CD4-positive, alpha-beta T cell treated with Interleukin-1 beta for 1 hour (primary cell): ENCODE data around the gene ALDH1L2.
"Not testable (repeated sequence)": the region's sequence is repeated elsewhere in the genome, so short reads cannot be mapped to it uniquely, and the experiment has no call there.

Source experiments
- DNase-seq, 2 donors: peaks; one replicate each; pipeline ENCODE4 v3.0.0-alpha.2; 2020 to 2022

Gene ALDH1L2

DNA sequence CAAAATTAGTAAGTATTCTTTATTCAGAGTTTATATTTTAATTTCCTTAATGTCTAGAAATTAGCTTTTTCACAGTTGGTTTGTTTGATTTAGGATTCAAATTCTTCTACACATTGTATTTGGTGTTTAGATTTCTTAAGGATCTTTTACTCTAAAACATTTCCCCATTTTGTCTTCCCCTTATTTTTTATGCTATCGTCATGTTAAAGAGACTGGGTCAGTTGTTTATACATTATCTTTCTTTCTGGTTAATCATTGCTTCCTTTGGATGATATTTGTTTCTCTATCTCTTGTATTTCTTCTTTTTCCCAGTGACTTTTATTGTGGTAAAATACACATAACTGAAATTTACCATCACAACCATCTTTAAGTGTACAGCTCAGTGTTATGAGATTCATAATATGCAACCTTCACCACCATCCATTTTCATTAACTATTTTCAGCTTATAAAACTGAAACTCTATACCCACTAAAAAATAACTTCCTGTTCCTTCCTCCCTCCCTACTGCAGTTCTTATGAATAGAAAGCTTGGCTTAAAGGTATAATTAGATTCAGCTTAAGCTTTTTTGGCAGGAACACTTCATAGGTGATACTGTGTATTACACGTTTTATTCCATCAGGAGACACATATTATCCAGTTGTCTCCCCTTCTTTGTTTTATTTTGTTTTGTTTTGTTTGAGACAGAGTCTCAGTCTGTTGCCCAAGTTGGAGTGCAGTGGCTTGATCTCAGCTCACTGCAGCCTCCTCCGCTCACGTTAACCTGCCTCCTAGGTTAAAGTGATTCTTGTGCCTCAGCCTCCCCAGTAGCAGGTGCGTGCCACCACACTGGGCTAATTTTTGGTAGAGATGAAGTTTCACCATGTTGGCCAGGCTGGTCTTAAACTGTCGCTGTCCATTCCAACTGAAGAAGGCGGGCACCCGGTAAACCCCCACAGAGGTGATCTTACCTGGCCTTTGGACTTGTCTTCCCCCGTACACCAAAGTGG is 53.1 kb downstream of the ALDH1L2 start:
- no peak for DNase-seq

DNA sequence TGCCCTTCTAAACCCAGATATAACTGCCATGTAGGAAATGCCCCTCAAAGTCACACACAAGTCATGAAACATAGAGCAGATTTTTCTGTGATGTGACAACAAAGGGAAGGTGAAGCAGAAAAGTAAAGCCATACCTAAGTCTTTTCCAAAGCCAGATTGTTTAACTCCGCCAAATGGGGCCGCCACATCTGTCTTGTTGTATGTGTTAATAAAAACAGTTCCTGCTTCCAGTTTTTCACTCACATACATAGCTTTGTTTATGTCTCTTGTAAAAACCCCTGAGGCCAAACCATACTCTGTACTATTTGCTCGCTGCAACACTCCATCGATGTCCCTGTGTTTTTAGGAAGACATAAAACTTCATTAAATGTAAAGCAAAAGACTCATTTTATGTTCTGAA is 57.8 kb downstream of the ALDH1L2 start:
- DNase-seq: no peak

DNA sequence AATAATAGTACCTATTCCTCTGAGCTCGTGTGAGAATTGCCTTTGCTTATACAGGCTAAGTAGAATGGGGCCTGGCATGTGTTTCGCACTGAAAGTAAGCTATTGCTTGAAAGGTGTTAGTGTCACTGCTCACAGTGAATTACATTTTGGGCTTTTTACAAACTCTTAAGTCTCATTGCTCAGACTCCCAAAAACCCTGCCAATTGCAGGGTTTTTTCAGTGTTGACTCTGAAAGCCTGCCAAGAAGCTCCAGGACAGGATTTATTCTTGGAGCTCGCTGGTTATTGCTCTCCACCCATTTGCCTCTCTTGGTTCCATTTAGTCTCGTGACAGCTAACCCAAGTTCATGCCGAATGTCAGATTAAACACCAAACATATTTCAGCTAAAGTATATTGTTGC is 58.4 kb downstream of the ALDH1L2 start:
- no peak for DNase-seq

DNA sequence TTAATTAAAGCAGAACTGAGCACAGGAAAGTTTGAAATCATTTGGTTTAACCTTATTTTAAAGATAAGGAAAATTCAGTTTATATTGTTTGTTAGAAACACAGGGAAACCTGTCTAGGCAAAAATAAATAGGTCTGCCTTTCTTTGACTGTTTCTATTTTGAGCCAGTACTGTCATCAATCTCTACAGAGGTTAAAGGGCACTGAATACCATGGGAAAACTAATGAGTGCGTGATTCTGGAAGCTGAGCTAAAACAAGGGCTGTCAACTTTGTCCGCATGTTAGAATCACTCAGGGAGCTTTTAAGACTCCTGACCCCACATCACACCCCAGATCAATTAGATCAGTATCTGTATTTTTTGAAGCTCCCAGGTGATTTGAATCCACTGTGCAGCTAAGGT is 59.3 kb downstream of the ALDH1L2 start:
- DNase-seq: no peak

- DNase-seq: no peak
These were observed 63.9 kb downstream of the ALDH1L2 start for GRCh38 chr12:105020241-105020962.

- DNase-seq: no peak
These were observed 65.5 kb downstream of the ALDH1L2 start for GRCh38 chr12:105018776-105019175.

DNA sequence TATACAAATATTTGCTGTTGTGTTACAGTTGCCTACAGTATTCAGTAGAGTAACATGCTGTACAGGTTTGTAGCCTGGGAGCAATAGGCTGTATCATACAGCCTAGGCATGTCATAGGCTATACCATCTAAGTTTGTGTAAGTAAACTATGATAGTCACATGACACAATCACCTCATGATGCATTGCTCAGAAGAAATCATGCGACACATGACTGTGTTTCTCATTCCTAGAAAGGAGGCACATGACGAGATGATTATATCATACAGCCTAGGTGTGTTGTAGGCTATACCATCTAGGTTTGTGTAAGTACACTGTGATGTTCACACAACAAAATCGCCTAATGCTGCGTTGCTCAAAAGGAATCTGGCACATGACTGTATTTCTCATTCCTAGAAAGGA is 66.2 kb downstream of the ALDH1L2 start:
- no peak for DNase-seq

- no peak for DNase-seq
These were observed 68.7 kb downstream of the ALDH1L2 start for GRCh38 chr12:105015543-105015942.

- no peak for DNase-seq
These were observed 69.7 kb downstream of the ALDH1L2 start for GRCh38 chr12:105014603-105015002.

- DNase-seq: no peak
These were observed 70.4 kb downstream of the ALDH1L2 start for GRCh38 chr12:105013892-105014291.

- no peak for DNase-seq
These were observed 82.8 kb downstream of the ALDH1L2 start for GRCh38 chr12:105001476-105001875.

GRCh38 chr12:104999347-104999685 is 84.9 kb downstream of the ALDH1L2 start:
- no peak for DNase-seq

DNA sequence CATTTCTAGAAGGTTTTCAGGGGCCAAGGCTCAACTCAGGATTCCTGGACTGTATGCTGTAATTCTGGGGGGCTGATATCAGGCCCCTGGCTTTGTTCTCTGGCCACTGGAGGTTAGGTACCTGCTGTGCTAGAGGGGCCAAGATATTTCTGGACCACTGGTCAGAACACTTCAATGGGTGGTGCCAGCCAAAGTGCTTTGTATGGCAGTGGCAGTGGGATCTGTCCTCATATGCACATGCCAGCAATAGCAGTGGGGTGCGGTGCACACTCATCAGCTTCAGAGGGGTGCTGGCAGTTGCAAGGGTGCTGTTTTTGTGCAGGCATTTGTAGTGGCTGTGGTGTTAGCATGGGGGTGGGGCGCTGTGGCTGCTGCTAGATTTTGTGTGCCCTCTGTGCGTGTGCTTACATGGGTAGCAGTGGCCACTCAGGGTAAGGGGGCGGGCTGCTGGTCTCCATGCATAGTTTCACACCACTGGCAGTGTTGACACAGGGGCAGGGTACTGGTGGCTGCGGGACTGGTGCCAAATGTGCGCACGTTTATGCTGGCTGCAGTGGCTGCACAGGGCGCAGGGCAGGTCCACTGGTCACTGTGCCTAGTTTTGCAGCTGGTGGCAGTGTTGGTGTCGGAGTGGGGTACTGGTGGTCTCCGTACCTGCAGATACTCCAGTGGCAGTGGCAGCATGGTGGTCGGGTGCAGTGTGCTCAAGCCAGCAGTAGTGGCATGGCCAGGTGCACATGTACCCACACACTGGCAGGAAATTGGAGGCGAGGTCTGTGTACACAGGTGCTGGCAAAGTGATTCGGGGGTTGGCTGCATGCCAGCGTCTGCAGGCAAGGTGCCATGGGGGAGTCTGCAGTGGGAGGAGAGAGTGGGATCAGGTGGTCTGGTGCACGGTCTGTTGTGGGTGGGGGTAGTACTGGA is 85.6 kb downstream of the ALDH1L2 start:
- DNase-seq: no peak

GRCh38 chr12:104997541-104997940 is 86.7 kb downstream of the ALDH1L2 start:
- no peak for DNase-seq

DNA sequence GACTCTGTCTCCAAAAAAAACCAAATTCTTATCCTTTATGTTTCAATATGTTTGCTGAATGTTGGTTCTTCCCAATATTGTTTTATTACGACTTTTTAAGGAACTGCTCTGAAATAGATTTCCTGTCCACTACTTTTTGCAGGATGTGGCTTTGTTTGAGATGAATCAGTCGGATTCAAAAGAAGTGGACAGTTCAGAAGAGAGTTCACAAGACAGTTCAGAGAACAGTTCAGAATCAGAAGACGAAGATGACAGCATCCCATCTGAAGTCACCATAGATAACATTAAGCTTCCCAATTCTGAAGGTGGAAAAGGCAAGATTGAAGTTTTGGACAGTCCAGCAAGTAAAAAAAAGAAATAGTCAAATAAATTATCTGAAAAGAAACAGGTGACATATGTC is 89.9 kb downstream of the ALDH1L2 start:
- DNase-seq: no peak

DNA sequence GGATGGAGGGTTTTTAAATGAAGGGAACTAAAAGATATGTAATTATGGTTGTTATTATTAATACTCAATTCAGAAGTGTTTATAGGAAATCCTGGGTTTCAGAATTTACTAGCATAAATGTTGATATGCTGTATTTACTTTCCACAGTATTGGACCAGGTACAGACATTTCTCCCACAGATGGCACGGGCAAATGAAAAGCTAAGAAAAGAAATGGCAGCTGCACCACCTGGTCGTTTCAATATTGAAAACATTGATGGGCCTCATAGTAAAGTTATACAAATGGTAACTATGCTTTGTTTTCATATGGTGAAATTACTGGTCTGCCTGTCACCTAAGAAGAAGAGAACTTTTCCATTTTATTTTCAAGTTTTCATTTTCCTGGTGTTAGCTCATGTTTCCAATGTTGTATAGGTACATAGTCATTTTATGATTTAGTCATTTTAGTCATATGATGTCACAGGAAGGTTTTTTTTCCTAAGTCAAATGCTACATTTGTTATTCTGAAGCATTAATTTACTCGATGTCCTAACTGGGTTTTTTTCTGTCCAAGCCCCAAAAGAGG is 92.6 kb downstream of the ALDH1L2 start:
- no peak for DNase-seq

DNA sequence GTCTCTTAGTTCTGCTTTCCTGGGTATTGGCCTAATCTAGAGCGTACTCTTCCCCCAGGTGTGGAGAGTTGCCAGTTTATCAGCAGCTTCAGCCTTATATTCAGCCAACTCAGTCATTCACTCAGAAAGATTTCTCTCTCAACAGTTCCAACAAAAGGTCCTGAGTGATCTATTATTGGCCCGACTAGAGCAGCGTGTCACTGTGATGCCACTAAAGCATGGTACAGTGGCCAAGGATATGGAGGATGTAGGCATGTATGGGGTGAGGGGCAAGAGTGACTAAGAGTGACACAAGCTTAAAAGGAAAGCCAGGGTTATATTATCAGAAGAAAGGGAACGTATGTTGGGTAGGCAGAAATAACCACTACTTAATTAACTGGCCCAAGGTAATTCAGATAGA is 93.3 kb downstream of the ALDH1L2 start:
- DNase-seq: no peak

DNA sequence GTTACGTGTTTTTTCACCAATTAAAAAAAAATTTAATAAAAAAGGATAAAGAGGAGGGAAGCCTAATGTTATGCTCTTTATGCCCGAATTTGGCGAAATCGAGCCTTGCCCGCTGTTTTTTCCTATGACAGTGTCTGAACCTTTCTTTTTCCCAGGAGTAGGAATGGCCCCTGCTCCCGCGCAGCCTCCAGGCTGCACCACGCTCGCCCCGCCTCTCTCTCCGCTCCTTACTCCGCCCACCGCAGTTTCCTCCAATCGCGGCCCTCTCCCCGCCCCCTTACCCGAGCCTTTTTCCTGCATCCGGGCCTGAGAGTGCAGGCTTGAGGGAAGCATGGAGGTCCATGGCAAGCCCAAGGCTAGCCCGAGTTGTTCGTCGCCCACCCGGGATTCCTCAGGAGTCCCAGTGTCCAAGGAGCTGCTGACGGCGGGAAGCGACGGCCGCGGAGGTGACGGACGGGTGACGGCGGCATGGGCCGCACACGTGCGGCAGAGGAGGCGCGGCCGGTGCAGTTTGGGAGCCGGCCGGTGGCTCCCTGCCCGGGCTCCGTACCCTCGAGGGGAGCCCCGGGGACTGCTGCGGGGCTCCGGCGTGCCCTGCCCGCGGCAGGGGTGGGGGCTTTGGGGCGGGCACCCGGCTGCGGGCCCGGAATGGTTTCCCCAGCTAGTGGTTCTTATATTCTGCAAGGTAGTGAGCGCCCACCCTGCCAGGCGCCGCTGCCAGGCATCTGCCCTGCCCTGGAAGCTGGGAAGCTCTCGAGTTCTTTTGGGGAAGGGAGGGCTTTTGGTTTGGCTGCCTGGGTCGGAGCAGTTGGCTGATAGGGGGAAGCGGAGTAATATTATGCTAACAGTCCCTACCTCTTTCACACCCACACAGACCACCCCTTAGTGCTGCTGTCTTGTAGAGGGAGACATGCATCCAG is 98.0 kb downstream of the ALDH1L2 start, which contains the start of gene NOPCHAP1:
Gene NOPCHAP1, plus strand, starts transcription at position 295 of the 920 bp plus-strand sequence. Its CDS starts 37 bp downstream, at position 332.
- peak; percentile 77 to 84 for DNase-seq

- DNase-seq: no peak
These were observed 99.1 kb downstream of the ALDH1L2 start for GRCh38 chr12:104985206-104985605.

- not testable (repeated sequence) for DNase-seq
These were observed 106.6 kb downstream of the ALDH1L2 start for GRCh38 chr12:104977688-104978087.

- no peak for DNase-seq
These were observed 107.6 kb downstream of the ALDH1L2 start for GRCh38 chr12:104976703-104977102.
